GM12878 (cell line): ENCODE data around the gene FADS1.

Experiments used
- FOXK2 ChIP-seq: fragments of 450-650 bp; IDR thresholded peaks from 2 replicates; pipeline ENCODE4 v1.6.1; 2017; ENCODE audit warnings: mild to moderate bottlenecking, moderate library complexity
- FOXM1 ChIP-seq: IDR thresholded peaks from 2 replicates; pipeline ENCODE4 v1.6.1; 2012; ENCODE audit warnings: low read depth, mild to moderate bottlenecking, inconsistent platforms, low read length, moderate library complexity
- PAX8 ChIP-seq: fragments of 450-650 bp; IDR thresholded peaks from 2 replicates; pipeline ENCODE4 v1.6.1; 2017; ENCODE audit warnings: mild to moderate bottlenecking, moderate library complexity
- SPI1 ChIP-seq: IDR thresholded peaks from 2 replicates; pipeline ENCODE4 v1.6.1; 2011; ENCODE audit warnings: low read depth, mild to moderate bottlenecking, low read length, moderate library complexity, borderline replicate concordance; ENCODE audit not compliant: insufficient read depth
- SUZ12 ChIP-seq: fragments of 200-600 bp; sonication (generic); IDR thresholded peaks from one replicate; pipeline ENCODE4 v1.6.1; 2018; ENCODE audit warnings: antibody characterized with exemption, mild to moderate bottlenecking; ENCODE audit not compliant: unreplicated experiment
- TF ChIP-seq, protein P1 (sequence below): fragments of 450-650 bp; IDR thresholded peaks from 2 replicates; pipeline ENCODE4 v1.6.1; 2017; ENCODE audit warnings: mild to moderate bottlenecking
- TF ChIP-seq, protein P2 (sequence below), 3 experiments: IDR thresholded peaks in 2 of 3; conservative IDR thresholded peaks in 1 of 3; 2 replicates each; pipeline ENCODE4 v1.5.1; 2011; ENCODE audit warnings: low read depth in 3 of 3, low read length in 3 of 3, mild to moderate bottlenecking in 3 of 3, control low read depth in 2 of 3, moderate library complexity in 2 of 3, inconsistent platforms in 1 of 3, mixed read lengths in 1 of 3; ENCODE audit not compliant: control insufficient read depth in 2 of 3, insufficient read depth in 1 of 3; ENCODE audit errors: extremely low read depth in 1 of 3
- TF ChIP-seq, protein P3 (sequence below): IDR thresholded peaks from 2 replicates; pipeline ENCODE4 v1.6.1; 2012; ENCODE audit warnings: low read depth, low read length, improper control_type of control experiment

DNA sequence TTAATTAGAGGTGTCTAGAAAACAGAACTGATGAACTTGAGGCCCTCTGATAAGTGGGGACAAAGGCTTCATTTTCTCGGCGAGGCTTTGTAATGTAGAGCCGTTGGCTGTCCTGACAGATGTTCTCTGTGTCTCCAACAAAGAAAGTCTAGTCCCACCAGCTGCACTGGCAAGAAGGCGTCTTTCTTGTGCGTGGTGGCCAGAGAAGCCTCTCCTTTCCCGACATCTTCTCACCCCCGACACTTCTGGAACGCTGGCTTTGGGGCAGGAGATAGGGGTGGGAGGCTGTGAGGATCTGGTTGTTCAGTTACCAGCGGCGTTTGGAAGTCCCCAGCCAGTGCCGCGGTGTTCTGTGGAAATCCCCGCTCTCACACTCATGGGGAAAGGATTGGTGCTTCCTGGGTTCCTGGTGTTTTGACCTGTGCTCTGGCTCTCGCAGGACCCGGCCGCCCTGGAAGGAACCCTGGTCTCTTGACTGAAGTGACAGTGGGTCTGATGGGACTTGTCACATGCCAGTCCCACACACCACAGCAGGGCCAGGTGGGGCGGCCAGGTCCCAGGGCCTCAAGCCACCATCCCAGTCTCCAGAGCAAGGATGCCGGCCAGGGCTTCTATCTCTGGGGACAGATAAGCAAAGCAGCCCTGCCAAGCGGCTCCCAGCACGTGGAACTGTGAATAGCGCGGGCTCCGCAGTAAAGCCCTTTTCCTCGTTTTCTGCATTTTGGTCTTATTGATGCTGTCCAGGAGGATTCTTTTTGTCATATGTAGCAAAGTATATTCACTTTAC, 34.5 kb upstream of the FADS1 start:
- TF ChIP-seq, protein P1, sequence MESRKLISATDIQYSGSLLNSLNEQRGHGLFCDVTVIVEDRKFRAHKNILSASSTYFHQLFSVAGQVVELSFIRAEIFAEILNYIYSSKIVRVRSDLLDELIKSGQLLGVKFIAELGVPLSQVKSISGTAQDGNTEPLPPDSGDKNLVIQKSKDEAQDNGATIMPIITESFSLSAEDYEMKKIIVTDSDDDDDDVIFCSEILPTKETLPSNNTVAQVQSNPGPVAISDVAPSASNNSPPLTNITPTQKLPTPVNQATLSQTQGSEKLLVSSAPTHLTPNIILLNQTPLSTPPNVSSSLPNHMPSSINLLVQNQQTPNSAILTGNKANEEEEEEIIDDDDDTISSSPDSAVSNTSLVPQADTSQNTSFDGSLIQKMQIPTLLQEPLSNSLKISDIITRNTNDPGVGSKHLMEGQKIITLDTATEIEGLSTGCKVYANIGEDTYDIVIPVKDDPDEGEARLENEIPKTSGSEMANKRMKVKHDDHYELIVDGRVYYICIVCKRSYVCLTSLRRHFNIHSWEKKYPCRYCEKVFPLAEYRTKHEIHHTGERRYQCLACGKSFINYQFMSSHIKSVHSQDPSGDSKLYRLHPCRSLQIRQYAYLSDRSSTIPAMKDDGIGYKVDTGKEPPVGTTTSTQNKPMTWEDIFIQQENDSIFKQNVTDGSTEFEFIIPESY: no peak
- no peak for TF ChIP-seq FOXM1
- no peak for TF ChIP-seq SPI1
- TF ChIP-seq FOXK2: no peak
- TF ChIP-seq, protein P2, sequence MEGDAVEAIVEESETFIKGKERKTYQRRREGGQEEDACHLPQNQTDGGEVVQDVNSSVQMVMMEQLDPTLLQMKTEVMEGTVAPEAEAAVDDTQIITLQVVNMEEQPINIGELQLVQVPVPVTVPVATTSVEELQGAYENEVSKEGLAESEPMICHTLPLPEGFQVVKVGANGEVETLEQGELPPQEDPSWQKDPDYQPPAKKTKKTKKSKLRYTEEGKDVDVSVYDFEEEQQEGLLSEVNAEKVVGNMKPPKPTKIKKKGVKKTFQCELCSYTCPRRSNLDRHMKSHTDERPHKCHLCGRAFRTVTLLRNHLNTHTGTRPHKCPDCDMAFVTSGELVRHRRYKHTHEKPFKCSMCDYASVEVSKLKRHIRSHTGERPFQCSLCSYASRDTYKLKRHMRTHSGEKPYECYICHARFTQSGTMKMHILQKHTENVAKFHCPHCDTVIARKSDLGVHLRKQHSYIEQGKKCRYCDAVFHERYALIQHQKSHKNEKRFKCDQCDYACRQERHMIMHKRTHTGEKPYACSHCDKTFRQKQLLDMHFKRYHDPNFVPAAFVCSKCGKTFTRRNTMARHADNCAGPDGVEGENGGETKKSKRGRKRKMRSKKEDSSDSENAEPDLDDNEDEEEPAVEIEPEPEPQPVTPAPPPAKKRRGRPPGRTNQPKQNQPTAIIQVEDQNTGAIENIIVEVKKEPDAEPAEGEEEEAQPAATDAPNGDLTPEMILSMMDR (IDR thresholded peaks at IDR 0.05 in 2 of 3, conservative IDR thresholded peaks at IDR 0.05 in 1 of 3; ENCODE audit: control insufficient read depth in 2 of 3, extremely low read depth in 1 of 3, insufficient read depth in 1 of 3, low read depth in 3 of 3, low read length in 3 of 3): no peak
- TF ChIP-seq SUZ12: no peak
- TF ChIP-seq PAX8: no peak
- TF ChIP-seq, protein P3, sequence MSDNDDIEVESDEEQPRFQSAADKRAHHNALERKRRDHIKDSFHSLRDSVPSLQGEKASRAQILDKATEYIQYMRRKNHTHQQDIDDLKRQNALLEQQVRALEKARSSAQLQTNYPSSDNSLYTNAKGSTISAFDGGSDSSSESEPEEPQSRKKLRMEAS: no peak
